Left lung (tissue), 10 donors: Measurements from ENCODE around the gene NNAT. TPM values are rescaled to one million over a fixed set of nuclear protein-coding genes. Genes with fewer than 3 reads are reported as not detected.
A peak's percentile ranks its signal among the peaks of the same experiment; 100 is the strongest.
"Not testable (repeated sequence)": the region's sequence is repeated elsewhere in the genome, so short reads cannot be mapped to it uniquely, and the experiment has no call there.

Experiments used
- ATAC-seq: fragments of 200-7000 bp; cut with Tn5 transposase; one replicate; pipeline ENCODE4 v1.9.1; 2020; ENCODE audit warnings: moderate library complexity
- DNase-seq, 4 donors: peaks; one replicate each; pipeline ENCODE4 v3.0.0-alpha.2; 2013 to 2020
- H3K27ac ChIP-seq, 2 donors: fragments of 200-600 bp; sonication (generic) in 1 of 2; one replicate each; pipeline versions ENCODE4 v1.5.0 to v1.8.0; 2020 to 2021
- H3K27me3 ChIP-seq, 2 donors: fragments of 200-600 bp; sonication (generic) in 1 of 2; one replicate each; pipeline versions ENCODE4 v1.5.0 to v1.8.0; 2020 to 2021
- H3K36me3 ChIP-seq, 2 donors: fragments of 200-600 bp; sonication (generic) in 1 of 2; one replicate each; pipeline versions ENCODE4 v1.5.0 to v1.8.0; 2020 to 2021
- H3K4me1 ChIP-seq, 2 donors: fragments of 200-600 bp; one replicate each; pipeline ENCODE4 v1.8.0; 2021
- H3K4me3 ChIP-seq, 2 donors: fragments of 200-600 bp; sonication (generic) in 1 of 2; one replicate each; pipeline versions ENCODE4 v1.5.0 to v1.8.0; 2020 to 2021; ENCODE audit warnings: mild to moderate bottlenecking in 1 of 2
- H3K9me3 ChIP-seq, 2 donors: fragments of 200-600 bp; sonication (generic) in 1 of 2; one replicate each; pipeline versions ENCODE4 v1.5.0 to v1.8.0; 2020 to 2021
- intact Hi-C, 2 donors: fragments of 100-400 bp; cut with DNase I; formaldehyde crosslinking; loops; one replicate each; pipeline versions ENCODE4 v1.11.2 to v1.14.2; 2022
- polyA plus RNA-seq, 6 donors: library from polyadenylated mRNA; unstranded; fragments of 120-200 nt; gene quantifications; one replicate each; pipeline ENCODE4 v1.2.1, GENCODE V29; 2013; ENCODE audit not compliant: insufficient read length in 6 of 6
- total RNA-seq, 2 donors: library from RNA; stranded (reverse); fragmentation: NEBNext Ultra II Directional; extraction: Animal tissue kit (Norgen Biotek cat#: 25700); gene quantifications; one replicate each; pipeline ENCODE4 v1.2.1, GENCODE V29; 2021
- TF ChIP-seq, protein P1 (sequence below), 2 donors: fragments of 200-600 bp; sonication (generic) in 1 of 2; IDR thresholded peaks; one replicate each; pipeline versions ENCODE4 v1.5.0 to v1.8.0; 2021; ENCODE audit warnings: antibody characterized with exemption in 2 of 2
- donor health status: DM: no; HTN: yes; CAD: no.
- donor health status: DM: no; HTN: no; CAD: no.

NNAT gene
- total and polyA plus RNA-seq, 8 donors, result 0.45 to 65.0 (median 47.1) TPM

DNA sequence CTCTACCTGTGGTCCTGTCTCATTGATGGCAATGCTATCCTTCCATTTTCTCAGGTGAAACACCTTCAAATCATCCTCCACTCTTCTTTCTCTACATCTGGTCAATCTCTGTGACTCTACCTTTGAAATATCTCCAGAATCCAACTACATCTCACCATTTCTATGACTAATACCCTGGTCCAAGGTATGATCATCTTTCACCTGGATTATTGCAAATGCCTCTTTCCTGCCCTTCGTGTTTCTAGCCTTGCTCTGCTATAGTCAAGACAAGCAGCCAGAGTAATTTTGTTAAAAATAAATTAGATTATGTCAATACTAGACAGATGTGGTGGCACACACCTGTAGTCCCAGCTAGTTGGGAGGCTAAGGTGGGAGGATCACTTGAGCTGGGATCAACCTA is 24.5 kb downstream of the NNAT start:
- intact Hi-C loops, result no loop called here
- TF ChIP-seq, protein P1, sequence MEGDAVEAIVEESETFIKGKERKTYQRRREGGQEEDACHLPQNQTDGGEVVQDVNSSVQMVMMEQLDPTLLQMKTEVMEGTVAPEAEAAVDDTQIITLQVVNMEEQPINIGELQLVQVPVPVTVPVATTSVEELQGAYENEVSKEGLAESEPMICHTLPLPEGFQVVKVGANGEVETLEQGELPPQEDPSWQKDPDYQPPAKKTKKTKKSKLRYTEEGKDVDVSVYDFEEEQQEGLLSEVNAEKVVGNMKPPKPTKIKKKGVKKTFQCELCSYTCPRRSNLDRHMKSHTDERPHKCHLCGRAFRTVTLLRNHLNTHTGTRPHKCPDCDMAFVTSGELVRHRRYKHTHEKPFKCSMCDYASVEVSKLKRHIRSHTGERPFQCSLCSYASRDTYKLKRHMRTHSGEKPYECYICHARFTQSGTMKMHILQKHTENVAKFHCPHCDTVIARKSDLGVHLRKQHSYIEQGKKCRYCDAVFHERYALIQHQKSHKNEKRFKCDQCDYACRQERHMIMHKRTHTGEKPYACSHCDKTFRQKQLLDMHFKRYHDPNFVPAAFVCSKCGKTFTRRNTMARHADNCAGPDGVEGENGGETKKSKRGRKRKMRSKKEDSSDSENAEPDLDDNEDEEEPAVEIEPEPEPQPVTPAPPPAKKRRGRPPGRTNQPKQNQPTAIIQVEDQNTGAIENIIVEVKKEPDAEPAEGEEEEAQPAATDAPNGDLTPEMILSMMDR (IDR thresholded peaks at IDR 0.05), result no peak
- DNase-seq (no peak), ATAC-seq (no peak)
- no peaks in the 10 kb centered on the region for H3K27me3 ChIP-seq
- no peak overlapping the region for H3K4me3 ChIP-seq
- H3K27ac ChIP-seq, result no peak overlapping the region
- no peaks in the 10 kb centered on the region for H3K4me1 ChIP-seq
- no peaks in the 10 kb centered on the region for H3K9me3 ChIP-seq
- no peaks in the 10 kb centered on the region for H3K36me3 ChIP-seq

DNA sequence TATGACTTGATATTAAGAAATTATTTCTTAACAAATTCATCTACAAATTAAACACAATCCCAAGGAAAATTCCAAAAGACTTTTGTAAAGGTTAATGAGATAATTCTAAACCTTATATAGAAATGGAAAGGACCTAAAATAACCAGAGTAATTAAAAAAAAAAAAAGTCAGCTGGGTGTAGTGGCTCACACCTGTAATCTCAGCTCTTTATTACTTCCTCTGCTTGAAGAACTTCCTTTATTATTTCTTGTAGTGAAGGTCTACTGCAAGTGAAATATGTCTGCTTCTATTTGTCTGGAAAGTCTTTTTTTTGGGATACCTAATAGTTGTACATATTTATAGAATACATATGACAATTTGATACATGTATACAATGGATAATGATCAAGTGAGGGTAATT is 26.9 kb downstream of the NNAT start:
- TF ChIP-seq, protein P1 (IDR thresholded peaks at IDR 0.05), result no peak
- no peak overlapping the region for H3K27ac ChIP-seq
- DNase-seq (no peak), ATAC-seq (no peak)
- H3K36me3 ChIP-seq, result no peaks in the 10 kb centered on the region
- H3K4me1 ChIP-seq, result no peaks in the 10 kb centered on the region
- no peaks in the 10 kb centered on the region for H3K27me3 ChIP-seq
- no peaks in the 10 kb centered on the region for H3K9me3 ChIP-seq
- intact Hi-C loops, result no loop called here
- no peak overlapping the region for H3K4me3 ChIP-seq

DNA sequence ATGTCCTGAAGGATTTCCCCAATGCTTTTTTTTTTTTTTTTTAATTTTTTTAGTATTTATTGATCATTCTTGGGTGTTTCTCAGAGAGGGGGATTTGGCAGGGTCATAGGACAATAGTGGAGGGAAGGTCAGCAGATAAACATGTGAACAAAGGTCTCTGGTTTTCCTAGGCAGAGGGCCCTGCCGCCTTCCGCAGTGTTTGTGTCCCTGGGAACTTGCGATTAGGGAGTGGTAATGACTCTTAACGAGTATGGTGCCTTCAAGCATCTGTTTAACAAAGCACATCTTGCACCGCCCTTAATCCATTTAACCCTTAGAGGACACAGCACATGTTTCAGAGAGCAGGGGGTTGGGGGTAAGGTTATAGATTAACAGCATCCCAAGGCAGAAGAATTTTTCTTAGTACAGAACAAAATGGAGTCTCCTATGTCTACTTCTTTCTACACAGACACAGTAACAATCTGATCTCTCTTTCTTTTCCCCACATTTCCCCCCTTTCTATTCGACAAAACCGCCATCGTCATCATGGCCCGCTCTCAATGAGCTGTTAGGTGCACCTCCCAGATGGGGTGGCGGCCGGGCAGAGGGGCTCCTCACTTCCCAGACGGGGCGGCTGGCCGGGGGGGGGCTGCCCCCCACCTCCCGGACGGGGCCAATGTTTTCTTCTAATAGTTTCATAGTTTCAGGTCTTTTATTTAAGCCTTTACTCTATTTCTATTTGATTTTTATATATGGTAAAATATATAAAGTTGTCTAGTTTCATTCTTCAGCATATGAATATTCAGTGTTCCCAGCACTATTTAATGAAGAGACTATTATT is 29.3 kb downstream of the NNAT start:
- H3K4me1 ChIP-seq, DNase-seq, H3K27me3 ChIP-seq, ATAC-seq, H3K36me3 ChIP-seq, H3K27ac ChIP-seq, H3K4me3 ChIP-seq, H3K9me3 ChIP-seq, intact Hi-C loops: not testable (repeated sequence)

DNA sequence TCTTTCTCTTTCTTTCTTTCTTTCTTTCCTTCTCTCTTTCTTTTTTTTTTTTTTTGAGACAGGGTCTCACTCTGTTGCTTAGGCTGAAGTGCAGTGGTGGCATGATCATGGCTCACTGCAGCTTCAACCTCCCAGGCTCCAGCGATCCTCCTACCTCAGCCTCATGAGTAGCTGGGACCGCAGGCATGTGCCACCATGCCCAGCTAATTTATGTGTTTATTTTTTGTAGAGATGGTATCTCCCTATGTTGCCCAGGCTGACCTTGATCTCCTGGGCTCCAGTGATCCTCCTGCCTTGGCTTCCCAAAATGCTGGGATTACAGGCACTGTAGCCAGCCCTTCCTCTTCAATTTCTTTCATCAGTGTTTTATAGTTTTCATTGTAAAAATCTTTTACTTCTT is 30.6 kb downstream of the NNAT start:
- H3K27ac ChIP-seq, intact Hi-C loops, H3K9me3 ChIP-seq, H3K36me3 ChIP-seq, H3K27me3 ChIP-seq, H3K4me3 ChIP-seq, ATAC-seq, DNase-seq, H3K4me1 ChIP-seq: not testable (repeated sequence)

DNA sequence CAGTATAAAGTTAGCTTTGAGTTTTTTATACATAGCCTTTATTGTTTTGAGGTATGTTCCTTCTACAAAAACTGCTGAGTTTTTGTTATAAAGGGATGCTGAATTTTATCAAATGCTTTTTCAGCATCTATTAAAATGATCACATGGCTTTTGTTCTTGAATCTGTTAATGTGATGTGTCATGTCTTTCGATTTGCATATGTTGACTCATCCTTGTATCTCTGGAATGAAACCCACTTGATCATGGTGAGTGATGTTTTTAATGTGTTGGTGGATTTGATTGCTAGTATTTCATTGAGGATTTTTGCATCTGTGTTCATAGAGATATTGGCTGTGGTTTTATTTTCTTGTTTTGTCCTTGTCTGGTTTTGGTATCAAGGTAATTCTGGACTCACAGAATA is 31.4 kb downstream of the NNAT start:
- Histone ChIP-seq H3K27ac (no peak overlapping the region), H3K9me3 (no peaks in the 10 kb centered on the region), H3K27me3 (no peaks in the 10 kb centered on the region), H3K4me3 (no peak overlapping the region), H3K36me3 (no peaks in the 10 kb centered on the region), H3K4me1 (no peaks in the 10 kb centered on the region)
- DNase-seq (no peak), ATAC-seq (no peak)
- intact Hi-C loops, result no loop called here
- TF ChIP-seq, protein P1 (IDR thresholded peaks at IDR 0.05), result no peak

DNA sequence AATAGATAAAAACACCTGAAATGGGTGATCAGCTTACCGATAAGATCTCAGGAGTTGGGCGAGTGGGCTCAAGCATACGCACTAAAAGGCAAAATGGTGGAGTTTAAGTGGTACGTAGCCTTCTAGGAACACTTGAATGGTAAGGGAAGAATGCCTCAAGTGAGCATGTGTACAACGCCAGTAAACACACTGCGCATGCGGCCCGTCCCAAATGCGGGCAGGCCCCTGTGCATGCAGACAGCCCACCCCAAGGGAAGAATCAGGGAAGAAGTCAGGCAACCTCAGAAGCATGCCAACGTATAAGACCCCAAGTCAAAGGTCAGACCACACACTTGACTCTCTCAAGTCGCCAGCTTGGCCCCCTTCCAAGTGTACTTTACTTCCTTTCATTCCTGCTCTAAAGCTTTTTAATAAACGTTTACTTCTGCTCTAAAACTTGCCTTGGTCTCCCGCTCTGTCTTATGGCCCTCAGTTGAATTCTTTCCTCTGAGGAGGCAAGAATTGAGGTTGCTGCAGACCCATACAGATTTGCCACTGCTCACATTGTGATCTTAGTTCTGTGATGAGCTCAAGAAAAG is 33.8 kb downstream of the NNAT start:
- H3K4me1 ChIP-seq, intact Hi-C loops, DNase-seq, H3K36me3 ChIP-seq, H3K4me3 ChIP-seq, H3K27ac ChIP-seq, H3K9me3 ChIP-seq, H3K27me3 ChIP-seq: not testable (repeated sequence)
- ATAC-seq, result peak; percentile 18
